Liver (tissue), 9 donors: ENCODE measurements around the gene USH2A. TPM values are rescaled to one million over a fixed set of nuclear protein-coding genes. Genes with fewer than 3 reads are reported as not detected.

Source experiments
- DNase-seq: peaks from one replicate; pipeline ENCODE4 v3.0.0-alpha.2; 2017; ENCODE audit warnings: low spot score
- H3K27ac ChIP-seq, 2 donors: one replicate each; pipeline ENCODE4 v1.7.0; 2013; ENCODE audit warnings: inconsistent platforms in 2 of 2, low read length in 2 of 2, control low read depth in 1 of 2, low read depth in 1 of 2, mild to moderate bottlenecking in 1 of 2
- H3K27me3 ChIP-seq, 4 donors: one replicate each; pipeline versions ENCODE4 v1.6.1 to v1.7.0; 2013; ENCODE audit warnings: low read length in 3 of 4, inconsistent platforms in 1 of 4, mild to moderate bottlenecking in 1 of 4, moderate library complexity in 1 of 4; ENCODE audit not compliant: control insufficient read depth in 4 of 4, insufficient read depth in 4 of 4
- H3K36me3 ChIP-seq, 4 donors: one replicate each; pipeline versions ENCODE4 v1.6.1 to v1.7.0; 2013; ENCODE audit warnings: low read length in 3 of 4, mild to moderate bottlenecking in 3 of 4, low read depth in 1 of 4, moderate library complexity in 1 of 4; ENCODE audit not compliant: control insufficient read depth in 4 of 4, insufficient read depth in 3 of 4
- H3K4me1 ChIP-seq, 4 donors: one replicate each; pipeline versions ENCODE4 v1.6.1 to v1.7.0; 2013; ENCODE audit warnings: low read length in 3 of 4, mild to moderate bottlenecking in 3 of 4, moderate library complexity in 1 of 4; ENCODE audit not compliant: control insufficient read depth in 4 of 4, insufficient read depth in 4 of 4
- H3K4me3 ChIP-seq, 3 donors: one replicate each; pipeline versions ENCODE4 v1.6.1 to v1.7.0; 2013; ENCODE audit warnings: low read length in 3 of 3, control low read depth in 1 of 3, low read depth in 1 of 3, mild to moderate bottlenecking in 1 of 3
- H3K9ac ChIP-seq, 2 donors: one replicate each; pipeline ENCODE4 v1.7.0; 2013; ENCODE audit warnings: low read length in 2 of 2, mild to moderate bottlenecking in 2 of 2, moderate library complexity in 2 of 2, control low read depth in 1 of 2, low read depth in 1 of 2
- H3K9me3 ChIP-seq, 4 donors: one replicate each; pipeline versions ENCODE4 v1.6.1 to v1.7.0; 2013; ENCODE audit warnings: low read length in 3 of 4; ENCODE audit not compliant: control insufficient read depth in 4 of 4
- ATF3 ChIP-seq: IDR thresholded peaks from 2 replicates; pipeline ENCODE4 v1.6.1; 2016; ENCODE audit warnings: antibody characterized with exemption
- CTCF ChIP-seq: fragments of 150-350 bp; IDR thresholded peaks from 2 replicates; pipeline ENCODE4 v1.5.1; 2017; ENCODE audit warnings: improper control_type of control experiment, low read depth, low read length; ENCODE audit not compliant: missing input control
- EGR1 ChIP-seq, 2 donors: IDR thresholded peaks; 2 replicates each; pipeline ENCODE4 v1.6.1; 2016 to 2018; ENCODE audit warnings: antibody characterized with exemption in 2 of 2, low read depth in 2 of 2
- FOXA1 ChIP-seq: IDR thresholded peaks from 2 replicates; pipeline ENCODE4 v1.6.1; 2016; ENCODE audit warnings: antibody characterized with exemption
- FOXA2 ChIP-seq: IDR thresholded peaks from 2 replicates; pipeline ENCODE4 v1.6.1; 2016; ENCODE audit warnings: antibody characterized with exemption
- GABPA ChIP-seq, 2 donors: IDR thresholded peaks in 1 of 2; conservative IDR thresholded peaks in 1 of 2; 2 replicates each; pipeline ENCODE4 v1.6.1; 2016; ENCODE audit warnings: antibody characterized with exemption in 2 of 2, mild to moderate bottlenecking in 1 of 2, moderate library complexity in 1 of 2
- HNF4A ChIP-seq, 2 donors: conservative IDR thresholded peaks; 2 replicates each; pipeline ENCODE4 v1.6.1; 2016; ENCODE audit warnings: antibody characterized with exemption in 2 of 2, mild to moderate bottlenecking in 2 of 2
- HNF4G ChIP-seq: IDR thresholded peaks from 2 replicates; pipeline ENCODE4 v1.6.1; 2016; ENCODE audit warnings: antibody characterized with exemption
- JUND ChIP-seq, 2 donors: IDR thresholded peaks; 2 replicates each; pipeline ENCODE4 v1.6.1; 2016; ENCODE audit warnings: antibody characterized with exemption in 2 of 2
- MAX ChIP-seq: IDR thresholded peaks from 2 replicates; pipeline ENCODE4 v1.6.1; 2016; ENCODE audit warnings: antibody characterized with exemption
- NR2F2 ChIP-seq: IDR thresholded peaks from 2 replicates; pipeline ENCODE4 v1.6.1; 2016; ENCODE audit warnings: antibody characterized with exemption
- RAD21 ChIP-seq, 2 donors: IDR thresholded peaks; 2 replicates each; pipeline ENCODE4 v1.6.1; 2016; ENCODE audit warnings: antibody characterized with exemption in 2 of 2, mild to moderate bottlenecking in 2 of 2
- REST ChIP-seq: IDR thresholded peaks from 2 replicates; pipeline ENCODE4 v1.6.1; 2016; ENCODE audit warnings: antibody characterized with exemption, mild to moderate bottlenecking
- RXRA ChIP-seq, 2 donors: IDR thresholded peaks; 2 replicates each; pipeline ENCODE4 v1.6.1; 2017 to 2018; ENCODE audit warnings: antibody characterized with exemption in 2 of 2, mild to moderate bottlenecking in 1 of 2
- SP1 ChIP-seq: IDR thresholded peaks from 2 replicates; pipeline ENCODE4 v1.6.1; 2018; ENCODE audit warnings: antibody characterized with exemption, mild to moderate bottlenecking
- TAF1 ChIP-seq: conservative IDR thresholded peaks from 2 replicates; pipeline ENCODE4 v1.6.1; 2016; ENCODE audit warnings: antibody characterized with exemption, mild to moderate bottlenecking
- YY1 ChIP-seq: IDR thresholded peaks from 2 replicates; pipeline ENCODE4 v1.6.1; 2016; ENCODE audit warnings: antibody characterized with exemption, mild to moderate bottlenecking
- ZBTB33 ChIP-seq: IDR thresholded peaks from 2 replicates; pipeline ENCODE4 v1.6.1; 2016; ENCODE audit warnings: antibody characterized with exemption
- WGBS: extraction: QIAGEN DNeasy Blood & Tissue Kit; methylation state at CpG from one replicate; pipeline ENCODE4 v1.1.7; 2013; 5-methylcytosine and 5-hydroxymethylcytosine counted together
- polyA plus RNA-seq, 2 donors: library from polyadenylated mRNA; stranded (reverse) in 1 of 2; unstranded in 1 of 2; fragments of 200-250 nt in 1 of 2; fragments of >200 nt in 1 of 2; fragmentation: Nextera tagmentation in 1 of 2; extraction: Ambion mirVana in 1 of 2; gene quantifications; one replicate each; pipeline versions ENCODE4 v1.2.1 to v1.2.3, GENCODE V29; 2013 to 2015
- total RNA-seq, 2 donors: library from RNA; depleted of rRNA; stranded (reverse); fragments of >200 nt; gene quantifications; one replicate each; pipeline ENCODE4 v1.2.3, GENCODE V29; 2014
- donor health status: healthy.
- donor health status: healthy.
- donor health status: healthy.
- donor health status: healthy.
- donor health status: healthy.

USH2A gene
- total and polyA plus RNA-seq, 4 donors = 0.14 to 1.0 (median 0.31) TPM

- DNase-seq = no peak
- H3K9ac ChIP-seq = no peak overlapping the region
- WGBS = 89% methylated on average over 1 of the region's 1 CpG
- H3K36me3 ChIP-seq = no peaks in the 10 kb centered on the region
- H3K9me3 ChIP-seq = no peaks in the 10 kb centered on the region
- no peak overlapping the region for H3K4me3 ChIP-seq
- no peaks in the 10 kb centered on the region for H3K27me3 ChIP-seq
- H3K27ac ChIP-seq = no peak overlapping the region
- H3K4me1 ChIP-seq = no peaks in the 10 kb centered on the region
- TF ChIP-seq HNF4G (no peak), JUND (IDR thresholded peaks at IDR 0.05) (no peak), CTCF (no peak), YY1 (no peak), GABPA (IDR thresholded peaks at IDR 0.05 in 1 of 2, conservative IDR thresholded peaks at IDR 0.05 in 1 of 2) (no peak), RAD21 (IDR thresholded peaks at IDR 0.05) (no peak), FOXA2 (no peak), HNF4A (conservative IDR thresholded peaks at IDR 0.05) (no peak), ATF3 (no peak), EGR1 (IDR thresholded peaks at IDR 0.05; ENCODE audit: low read depth in 2 of 2) (no peak), TAF1 (no peak), SP1 (no peak), REST (no peak), NR2F2 (no peak), ZBTB33 (no peak), MAX (no peak), RXRA (IDR thresholded peaks at IDR 0.05) (no peak), FOXA1 (no peak)
These were observed 391.0 kb downstream of the USH2A start for GRCh38 chr1:216032284-216032683.
